GM12801 (cell line): ENCODE data around the gene ZG16.

Source experiments
- TF ChIP-seq, protein P1 (sequence below): IDR thresholded peaks from one replicate; pipeline ENCODE4 v1.5.1; 2011; ENCODE audit warnings: control low read depth; ENCODE audit not compliant: insufficient read length; ENCODE audit errors: extremely low read depth

Gene ZG16

DNA sequence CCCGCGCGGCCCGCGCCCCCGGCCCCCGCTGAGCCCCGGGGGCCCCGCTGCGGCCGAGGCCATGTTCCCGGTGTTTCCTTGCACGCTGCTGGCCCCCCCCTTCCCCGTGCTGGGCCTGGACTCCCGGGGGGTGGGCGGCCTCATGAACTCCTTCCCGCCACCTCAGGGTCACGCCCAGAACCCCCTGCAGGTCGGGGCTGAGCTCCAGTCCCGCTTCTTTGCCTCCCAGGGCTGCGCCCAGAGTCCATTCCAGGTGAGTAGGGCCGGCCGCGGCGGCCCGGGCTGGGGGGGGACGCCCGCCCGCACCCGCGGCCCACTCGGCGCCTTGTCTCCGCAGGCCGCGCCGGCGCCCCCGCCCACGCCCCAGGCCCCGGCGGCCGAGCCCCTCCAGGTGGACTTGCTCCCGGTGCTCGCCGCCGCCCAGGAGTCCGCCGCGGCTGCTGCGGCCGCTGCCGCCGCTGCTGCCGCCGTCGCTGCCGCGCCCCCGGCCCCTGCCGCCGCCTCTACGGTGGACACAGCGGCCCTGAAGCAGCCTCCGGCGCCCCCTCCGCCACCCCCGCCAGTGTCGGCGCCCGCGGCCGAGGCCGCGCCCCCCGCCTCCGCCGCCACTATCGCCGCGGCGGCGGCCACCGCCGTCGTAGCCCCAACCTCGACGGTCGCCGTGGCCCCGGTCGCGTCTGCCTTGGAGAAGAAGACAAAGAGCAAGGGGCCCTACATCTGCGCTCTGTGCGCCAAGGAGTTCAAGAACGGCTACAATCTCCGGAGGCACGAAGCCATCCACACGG is 28.8 kb downstream of the ZG16 start:
- TF ChIP-seq, protein P1, sequence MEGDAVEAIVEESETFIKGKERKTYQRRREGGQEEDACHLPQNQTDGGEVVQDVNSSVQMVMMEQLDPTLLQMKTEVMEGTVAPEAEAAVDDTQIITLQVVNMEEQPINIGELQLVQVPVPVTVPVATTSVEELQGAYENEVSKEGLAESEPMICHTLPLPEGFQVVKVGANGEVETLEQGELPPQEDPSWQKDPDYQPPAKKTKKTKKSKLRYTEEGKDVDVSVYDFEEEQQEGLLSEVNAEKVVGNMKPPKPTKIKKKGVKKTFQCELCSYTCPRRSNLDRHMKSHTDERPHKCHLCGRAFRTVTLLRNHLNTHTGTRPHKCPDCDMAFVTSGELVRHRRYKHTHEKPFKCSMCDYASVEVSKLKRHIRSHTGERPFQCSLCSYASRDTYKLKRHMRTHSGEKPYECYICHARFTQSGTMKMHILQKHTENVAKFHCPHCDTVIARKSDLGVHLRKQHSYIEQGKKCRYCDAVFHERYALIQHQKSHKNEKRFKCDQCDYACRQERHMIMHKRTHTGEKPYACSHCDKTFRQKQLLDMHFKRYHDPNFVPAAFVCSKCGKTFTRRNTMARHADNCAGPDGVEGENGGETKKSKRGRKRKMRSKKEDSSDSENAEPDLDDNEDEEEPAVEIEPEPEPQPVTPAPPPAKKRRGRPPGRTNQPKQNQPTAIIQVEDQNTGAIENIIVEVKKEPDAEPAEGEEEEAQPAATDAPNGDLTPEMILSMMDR: no peak

DNA sequence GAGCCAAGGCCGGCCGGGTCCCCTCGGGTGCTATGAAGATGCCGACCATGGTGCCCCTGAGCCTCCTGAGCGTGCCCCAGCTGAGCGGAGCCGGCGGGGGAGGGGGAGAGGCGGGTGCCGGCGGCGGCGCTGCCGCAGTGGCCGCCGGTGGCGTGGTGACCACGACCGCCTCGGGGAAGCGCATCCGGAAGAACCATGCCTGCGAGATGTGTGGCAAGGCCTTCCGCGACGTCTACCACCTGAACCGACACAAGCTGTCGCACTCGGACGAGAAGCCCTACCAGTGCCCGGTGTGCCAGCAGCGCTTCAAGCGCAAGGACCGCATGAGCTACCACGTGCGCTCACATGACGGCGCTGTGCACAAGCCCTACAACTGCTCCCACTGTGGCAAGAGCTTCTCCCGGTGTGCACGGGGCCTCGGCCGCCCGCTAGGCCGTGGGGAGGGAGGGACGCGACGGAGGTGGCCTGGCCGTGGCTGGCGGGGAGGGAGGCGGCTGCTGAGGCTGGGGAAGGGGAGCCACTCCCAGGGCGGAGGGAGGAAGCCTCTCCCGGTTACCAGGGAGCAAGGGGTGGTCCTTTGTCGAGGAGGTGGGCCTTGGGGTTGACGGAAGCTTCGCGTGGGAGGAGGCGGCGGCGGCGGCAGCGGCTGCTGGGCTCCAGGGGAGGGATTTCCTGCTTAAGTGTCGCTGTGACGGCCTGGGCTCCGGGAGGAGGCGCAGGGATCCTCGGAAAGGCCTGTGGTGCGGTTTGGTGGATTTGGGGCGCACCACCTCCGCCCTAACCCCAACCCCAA is 29.6 kb downstream of the ZG16 start:
- TF ChIP-seq, protein P1: no peak

DNA sequence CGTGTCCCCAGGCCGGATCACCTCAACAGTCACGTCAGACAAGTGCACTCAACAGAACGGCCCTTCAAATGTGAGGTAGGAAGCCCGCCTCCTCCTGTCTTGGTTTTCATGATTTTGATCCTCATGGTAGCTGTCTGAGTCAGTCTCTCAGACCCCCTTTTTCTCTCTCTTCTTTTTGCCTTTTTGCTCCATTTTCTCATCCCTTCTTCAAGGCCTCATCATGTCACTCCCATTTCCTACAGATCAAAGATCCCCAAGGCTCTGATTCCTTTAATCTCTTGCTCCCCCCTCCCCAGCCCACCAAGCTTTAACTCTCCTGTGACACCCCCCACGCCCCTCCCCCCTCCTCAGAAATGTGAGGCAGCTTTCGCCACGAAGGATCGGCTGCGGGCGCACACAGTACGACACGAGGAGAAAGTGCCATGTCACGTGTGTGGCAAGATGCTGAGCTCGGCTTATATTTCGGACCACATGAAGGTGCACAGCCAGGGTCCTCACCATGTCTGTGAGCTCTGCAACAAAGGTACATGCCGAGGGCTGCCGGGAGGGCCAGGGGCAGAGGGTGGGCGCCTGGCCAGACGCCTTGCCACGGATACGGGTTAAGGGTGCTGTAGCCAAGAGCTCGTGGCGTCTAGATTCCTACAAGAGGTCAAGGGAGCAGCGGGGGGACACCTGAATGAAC is 30.3 kb downstream of the ZG16 start:
- TF ChIP-seq, protein P1: no peak

DNA sequence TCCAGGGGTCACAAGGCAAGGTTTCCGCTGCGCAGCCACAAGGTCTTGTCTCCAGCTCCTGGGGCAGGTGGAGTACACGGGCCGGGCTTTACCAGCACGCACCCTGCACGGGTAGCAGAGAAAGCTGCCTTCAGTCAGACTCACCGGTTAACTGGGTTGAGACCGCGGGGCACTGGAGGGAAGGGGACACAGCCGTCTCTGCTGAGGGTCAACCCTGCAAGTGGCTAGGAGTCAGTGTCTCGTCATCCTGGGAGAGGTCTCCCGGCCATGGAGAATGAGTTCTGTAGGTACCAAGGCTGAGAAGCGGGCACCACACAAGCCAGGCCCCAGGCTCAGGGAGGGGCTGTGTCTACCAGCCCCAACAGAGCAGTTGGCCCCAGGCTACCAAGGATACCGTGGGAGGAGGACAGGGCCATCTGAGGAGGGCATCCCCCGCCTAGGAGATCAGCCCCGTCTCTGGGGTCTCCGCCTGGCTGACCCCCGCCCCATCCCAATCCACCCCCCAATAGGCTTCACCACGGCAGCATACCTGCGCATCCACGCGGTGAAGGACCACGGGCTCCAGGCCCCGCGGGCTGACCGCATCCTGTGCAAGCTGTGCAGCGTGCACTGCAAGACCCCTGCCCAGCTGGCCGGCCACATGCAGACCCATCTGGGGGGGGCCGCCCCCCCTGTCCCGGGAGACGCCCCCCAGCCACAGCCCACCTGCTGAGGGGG is 31.1 kb downstream of the ZG16 start:
- TF ChIP-seq, protein P1: no peak

DNA sequence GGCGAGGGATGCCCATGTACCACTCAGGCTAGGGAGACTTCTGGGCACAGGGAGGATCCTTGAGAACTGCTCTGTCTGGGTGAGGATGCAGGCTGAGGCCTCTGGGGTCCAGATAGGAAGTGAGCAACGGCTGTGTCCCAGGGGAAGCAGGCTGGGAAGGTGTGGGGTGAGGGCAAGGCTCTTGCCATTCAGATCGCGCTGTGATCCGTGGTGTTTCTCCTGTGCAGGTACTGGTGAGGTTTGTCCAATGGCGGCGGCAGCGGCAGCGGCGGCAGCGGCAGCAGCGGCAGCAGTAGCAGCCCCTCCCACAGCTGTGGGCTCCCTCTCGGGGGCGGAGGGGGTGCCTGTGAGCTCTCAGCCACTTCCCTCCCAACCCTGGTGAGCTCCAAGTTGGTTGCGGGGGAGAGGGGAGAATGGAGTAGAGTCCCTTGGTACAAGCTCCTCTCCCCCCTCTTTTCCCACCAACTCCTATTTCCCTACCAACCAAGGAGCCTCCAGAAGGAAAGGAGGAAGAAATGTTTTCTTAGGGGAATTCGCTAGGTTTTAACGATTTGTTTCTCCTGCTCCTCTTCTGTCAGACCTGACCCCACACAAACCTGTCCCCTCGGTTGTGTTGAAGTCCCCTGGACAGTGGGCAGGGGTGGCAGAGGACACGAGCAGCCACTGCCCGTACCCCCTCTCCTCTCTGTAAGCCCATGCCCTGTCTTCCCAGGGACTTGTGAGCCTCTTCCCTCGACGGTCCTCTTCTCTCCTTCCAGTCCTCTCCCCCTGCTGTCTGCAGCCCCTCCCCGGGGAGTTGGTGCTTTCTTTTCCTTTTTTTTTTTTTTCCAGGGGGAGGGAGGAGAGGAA is 32.0 kb downstream of the ZG16 start:
- TF ChIP-seq, protein P1: no peak

DNA sequence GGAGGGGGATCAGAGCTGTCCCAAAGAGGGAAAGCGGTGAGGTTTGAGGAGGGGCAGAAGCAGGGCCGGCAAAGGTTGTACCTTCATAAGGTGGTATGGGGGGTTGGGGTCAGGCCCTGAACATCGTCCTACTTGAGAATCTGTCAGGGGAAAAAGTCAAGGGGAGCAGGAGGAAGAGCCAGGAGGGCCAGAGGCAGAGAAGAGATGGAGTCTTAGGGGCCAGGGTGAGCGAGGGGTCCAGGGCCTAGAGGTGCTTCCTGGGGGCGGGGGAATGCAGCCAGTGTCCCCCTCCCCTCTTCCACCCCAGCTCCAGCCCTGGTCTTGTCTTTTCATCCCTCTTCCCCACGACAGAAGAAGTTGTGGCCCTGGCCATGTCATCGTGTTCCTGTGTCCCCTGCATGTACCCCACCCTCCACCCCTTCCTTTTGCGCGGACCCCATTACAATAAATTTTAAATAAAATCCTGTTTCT is 32.7 kb downstream of the ZG16 start:
- TF ChIP-seq, protein P1: no peak
